Stimulated activated CD8-positive, alpha-beta memory T cell treated with anti-CD3 and anti-CD28 coated beads, Interleukin-15, amount 100 ng/mL, for 48 hours (primary cell): Measurements from ENCODE around the gene CEBPA.
A peak's percentile ranks its signal among the peaks of the same experiment; 100 is the strongest.

ENCODE experiments used
- DNase-seq, 2 donors: peaks; one replicate each; pipeline ENCODE4 v3.0.0-alpha.2; 2020; ENCODE audit warnings: low read depth in 2 of 2

CEBPA gene

GRCh38 chr19:33287438-33287837, 14.9 kb downstream of the CEBPA start:
- no peak for DNase-seq

GRCh38 chr19:33286899-33287298, 15.4 kb downstream of the CEBPA start:
- no peak for DNase-seq

- DNase-seq: no peak
Measured at GRCh38 chr19:33285441-33285927, 16.9 kb downstream of the CEBPA start.

GRCh38 chr19:33284756-33285155, 17.6 kb downstream of the CEBPA start:
- no peak for DNase-seq

- DNase-seq: no peak
Measured at GRCh38 chr19:33284146-33284643, 18.1 kb downstream of the CEBPA start.

- no peak for DNase-seq
Measured at GRCh38 chr19:33283589-33283988, 18.7 kb downstream of the CEBPA start.

- no peak for DNase-seq
Measured at GRCh38 chr19:33282036-33282671, 20.2 kb downstream of the CEBPA start.

GRCh38 chr19:33281296-33281926, 20.9 kb downstream of the CEBPA start:
- no peak for DNase-seq

GRCh38 chr19:33280351-33280921, 21.9 kb downstream of the CEBPA start:
- DNase-seq: peak; percentile 36 to 50

- DNase-seq: no peak
Measured at GRCh38 chr19:33279430-33280350, 22.6 kb downstream of the CEBPA start.

- DNase-seq: no peak
Measured at GRCh38 chr19:33278403-33279269, 23.7 kb downstream of the CEBPA start.

- no peak for DNase-seq
Measured at GRCh38 chr19:33278023-33278402, 24.3 kb downstream of the CEBPA start.

GRCh38 chr19:33277434-33277833, 24.9 kb downstream of the CEBPA start:
- no peak for DNase-seq

- DNase-seq: no peak
Measured at GRCh38 chr19:33275933-33276619, 26.3 kb downstream of the CEBPA start.

- no peak for DNase-seq
Measured at GRCh38 chr19:33275559-33275932, 26.8 kb downstream of the CEBPA start.

- DNase-seq: no peak
Measured at GRCh38 chr19:33274663-33275558, 27.4 kb downstream of the CEBPA start.

- peak in 1 of 2 donors; percentile 29 for DNase-seq
Measured at GRCh38 chr19:33273881-33274662, 28.3 kb downstream of the CEBPA start.

- DNase-seq: no peak
Measured at GRCh38 chr19:33273065-33273736, 29.1 kb downstream of the CEBPA start.
